ENCODE measurements around the gene ZNF362.

ZNF362 gene

GRCh38 chr1:33311706-33312412 is 55.6 kb downstream of the ZNF362 start:
- DNase-seq = no peak

GRCh38 chr1:33312413-33312749 is 56.1 kb downstream of the ZNF362 start:
- no peak for DNase-seq

- DNase-seq = no peak
Observed at GRCh38 chr1:33314416-33314815, 58.1 kb downstream of the ZNF362 start.

- no peak for DNase-seq
Observed at GRCh38 chr1:33316601-33317000, 60.3 kb downstream of the ZNF362 start.

DNA sequence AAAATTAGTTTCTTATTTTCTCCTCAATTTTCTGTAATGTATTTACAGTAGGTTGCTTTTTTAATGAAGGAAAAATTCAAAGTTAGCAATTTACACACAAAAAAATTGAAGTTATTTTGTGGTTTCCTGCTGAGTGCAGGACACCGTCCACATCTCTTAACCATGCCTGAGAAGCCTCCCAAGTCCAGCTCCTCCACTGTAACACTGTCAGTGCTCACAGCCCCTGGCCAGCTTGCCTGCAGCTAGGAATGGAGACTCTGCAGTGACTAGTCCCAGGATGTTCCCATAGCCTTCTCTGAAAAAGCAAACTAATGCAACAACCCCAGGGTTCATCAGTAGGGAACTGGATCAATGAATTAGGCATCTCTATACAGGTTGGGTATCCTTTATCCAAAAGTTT is 61.1 kb downstream of the ZNF362 start:
- DNase-seq = no peak

- no peak for DNase-seq
Observed at GRCh38 chr1:33317946-33318345, 61.7 kb downstream of the ZNF362 start.

- DNase-seq = no peak
Observed at GRCh38 chr1:33319186-33319948, 63.1 kb downstream of the ZNF362 start.

DNA sequence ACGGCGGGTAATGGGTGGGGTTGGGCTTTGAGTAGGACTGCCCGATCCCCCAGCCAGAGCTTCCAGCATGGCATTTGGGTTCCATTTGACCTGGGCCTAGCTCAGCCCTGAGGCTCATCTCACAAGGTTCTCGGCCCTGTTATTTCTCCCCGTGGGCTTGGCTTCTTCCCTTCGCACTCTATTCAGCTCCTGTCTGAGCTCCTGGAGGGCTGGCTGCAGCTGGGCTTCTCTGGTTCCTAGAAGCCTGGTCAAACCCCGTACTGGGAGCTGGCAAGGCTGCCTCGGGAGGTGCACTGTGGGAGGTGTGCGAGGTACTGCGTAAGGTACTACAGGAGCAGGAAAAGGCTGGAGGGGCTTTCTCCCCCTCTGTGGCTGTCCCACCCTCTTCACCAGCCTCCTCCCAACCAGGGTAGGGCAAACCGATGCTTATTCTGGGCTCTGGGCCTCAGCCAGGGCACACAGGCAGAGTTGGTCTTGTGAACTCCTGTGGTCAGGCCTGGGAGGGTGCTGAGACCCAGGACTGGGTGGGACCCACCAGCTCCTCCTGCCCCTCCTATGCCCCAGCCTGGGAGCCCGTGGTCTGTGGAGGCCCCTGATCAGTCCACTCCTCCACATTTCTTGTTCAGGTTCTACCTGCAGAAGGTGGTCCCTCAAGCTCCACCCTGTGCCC is 63.8 kb downstream of the ZNF362 start:
- DNase-seq = no peak

DNA sequence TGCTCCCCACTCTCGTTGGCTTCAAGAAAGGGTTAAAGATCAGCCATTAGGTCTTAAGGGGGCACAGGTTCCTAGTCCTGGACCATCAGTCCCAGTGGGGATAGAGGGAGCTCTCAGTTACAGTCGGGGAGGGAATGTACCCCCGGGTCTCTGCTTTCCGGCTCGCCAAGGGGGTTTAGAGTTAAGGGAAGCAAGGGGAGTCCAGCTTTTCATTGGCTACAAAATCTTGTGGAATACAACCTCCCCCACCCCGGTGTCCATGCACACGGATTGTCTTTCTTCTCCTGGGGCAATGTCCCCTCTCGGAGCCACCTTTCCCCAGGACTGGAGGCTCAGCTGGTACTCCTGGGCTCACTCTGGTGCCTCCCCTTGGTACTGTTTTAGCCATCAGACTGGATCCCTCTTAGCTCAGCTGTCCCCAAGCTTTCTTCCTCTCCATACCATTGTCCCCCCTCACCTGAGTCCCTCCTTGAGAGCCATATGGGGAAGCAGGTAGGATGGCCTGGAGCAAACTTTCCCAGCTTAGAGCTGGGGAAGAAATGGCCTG is 64.4 kb downstream of the ZNF362 start, which contains the start of gene A3GALT2:
TSS of gene A3GALT2 (minus strand) at position 480 of the 547 bp plus-strand sequence. CDS start at position 480, 0 bp downstream.
- no peak for DNase-seq

- DNase-seq = no peak
Observed at GRCh38 chr1:33321178-33321577, 64.9 kb downstream of the ZNF362 start.

GRCh38 chr1:33322109-33322508 is 65.8 kb downstream of the ZNF362 start:
- no peak for DNase-seq

DNA sequence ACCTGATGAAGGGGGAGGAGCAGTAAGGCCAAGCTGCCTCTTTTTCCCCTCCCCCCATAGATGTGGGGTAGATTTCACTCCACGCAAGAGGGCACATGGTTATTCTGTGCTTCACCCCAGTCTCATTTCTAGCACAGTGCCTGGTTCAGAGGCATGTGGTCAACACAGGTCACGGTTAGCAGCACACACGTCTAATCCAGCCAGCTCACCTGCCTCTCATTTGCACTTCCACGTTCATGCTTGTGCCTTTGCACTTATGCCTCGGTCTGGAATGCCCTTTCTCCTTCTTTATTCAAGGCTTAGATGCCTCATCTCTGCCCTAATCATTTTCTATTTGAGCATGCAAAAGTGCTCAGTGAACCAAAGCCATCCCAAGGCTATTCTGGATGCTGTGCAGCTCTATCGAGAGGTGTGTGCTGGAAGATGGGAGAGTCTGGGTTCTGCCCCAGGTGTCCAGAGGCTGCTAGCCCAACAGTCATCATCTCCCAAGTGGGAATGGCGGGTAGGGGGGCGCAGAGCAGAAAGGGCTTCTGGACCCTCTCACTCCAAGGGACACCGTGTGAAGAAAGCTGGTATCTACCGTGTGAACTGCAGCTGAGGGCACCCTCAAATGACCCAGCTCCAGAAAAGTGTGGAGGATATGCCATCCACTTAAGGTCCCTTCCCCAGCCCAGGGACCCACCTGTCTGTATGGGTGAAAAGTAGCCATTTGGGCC is 66.7 kb downstream of the ZNF362 start:
- DNase-seq = no peak

- no peak for DNase-seq
Observed at GRCh38 chr1:33323663-33324477, 67.6 kb downstream of the ZNF362 start.

- DNase-seq = no peak
Observed at GRCh38 chr1:33324677-33325575, 68.6 kb downstream of the ZNF362 start.

DNA sequence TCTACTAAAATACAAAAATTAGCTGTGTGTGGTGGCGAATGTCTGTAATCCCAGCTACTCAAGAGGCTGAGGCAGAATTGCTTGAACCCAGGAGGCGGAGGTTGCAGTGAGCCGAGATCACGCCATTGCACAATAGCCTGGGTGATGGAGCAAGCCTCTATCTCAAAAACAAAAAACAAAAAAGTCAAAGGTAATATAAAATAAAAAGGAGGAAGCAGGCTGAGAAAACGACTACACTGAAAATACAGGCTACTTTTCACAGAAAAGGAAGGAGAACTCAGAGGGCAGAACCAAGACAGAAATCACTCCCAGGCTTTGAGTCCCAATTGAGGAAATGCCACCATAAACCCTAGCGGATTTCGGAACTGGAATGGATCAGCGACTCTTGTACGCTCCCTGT is 70.5 kb downstream of the ZNF362 start:
- DNase-seq = no peak

DNA sequence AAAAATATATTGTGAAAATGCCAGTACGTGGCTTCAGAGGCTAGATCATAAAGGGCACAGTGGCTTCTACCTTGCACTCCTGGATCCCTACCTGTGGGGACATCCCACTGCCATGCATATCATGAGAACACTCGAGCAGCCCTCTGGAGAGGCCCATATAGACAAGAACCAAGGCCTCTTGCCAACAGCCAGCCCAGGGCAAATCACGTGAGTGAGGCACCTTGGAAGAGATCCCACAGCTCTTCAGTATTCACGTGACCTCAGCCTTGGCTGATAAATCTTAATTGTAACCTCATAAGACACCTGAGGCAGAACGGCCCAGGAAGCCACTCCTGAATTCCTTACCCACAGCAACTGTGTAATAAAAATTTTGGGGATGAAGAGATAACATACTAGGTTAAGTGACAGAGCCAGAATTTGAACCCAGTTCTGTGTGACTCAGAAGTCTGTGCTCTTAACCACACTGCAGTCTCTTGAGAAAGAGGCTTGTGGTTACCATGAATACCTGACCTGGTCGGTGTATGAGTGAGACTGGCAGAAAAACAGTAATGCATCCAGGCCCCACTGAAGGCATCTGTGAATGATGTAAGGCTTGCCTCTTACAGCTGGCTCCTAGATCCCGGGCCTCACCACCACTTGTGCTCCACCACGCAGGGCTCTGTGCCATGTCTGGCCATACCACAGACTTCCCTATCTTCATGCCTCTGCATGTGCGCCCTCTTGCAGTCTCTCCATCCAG is 71.5 kb downstream of the ZNF362 start:
- no peak for DNase-seq

DNA sequence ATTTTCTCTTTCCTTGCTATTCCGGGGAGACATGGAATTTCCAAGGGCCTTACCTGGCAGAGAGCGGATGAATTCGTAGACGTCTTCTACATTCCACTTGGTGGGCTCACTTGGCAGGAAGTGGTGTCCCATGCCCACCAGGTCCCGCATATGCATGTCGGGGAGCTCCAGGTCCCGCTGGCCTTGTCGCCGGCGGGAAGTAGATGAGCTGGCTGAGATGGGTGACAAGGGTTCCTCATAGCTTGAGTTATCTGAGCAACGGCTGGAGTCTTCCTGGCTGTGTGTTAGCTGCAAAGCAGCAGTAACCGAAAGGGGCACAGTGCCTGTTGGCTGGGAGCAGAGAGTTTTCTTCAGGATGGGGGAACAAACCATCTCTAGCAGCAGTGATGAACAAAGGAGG is 72.5 kb downstream of the ZNF362 start:
- no peak for DNase-seq

GRCh38 chr1:33329600-33330305 is 73.5 kb downstream of the ZNF362 start:
- no peak for DNase-seq

GRCh38 chr1:33330361-33330890 is 74.1 kb downstream of the ZNF362 start:
- no peak for DNase-seq
